BLaER1 (cell line): ENCODE data around the gene ARHGEF3.
"Not testable (repeated sequence)": the region's sequence is repeated elsewhere in the genome, so short reads cannot be mapped to it uniquely, and the experiment has no call there.

Source experiments
- H3K27ac ChIP-seq: shearing (Covaris generic); formaldehyde crosslinking; 2 replicates; pipeline ENCODE4 v1.8.1; 2022
- H3K27me3 ChIP-seq: shearing (Covaris generic); formaldehyde crosslinking; 2 replicates; pipeline ENCODE4 v1.8.1; 2022
- H3K36me3 ChIP-seq: shearing (Covaris generic); formaldehyde crosslinking; 2 replicates; pipeline ENCODE4 v1.8.1; 2022
- H3K4me1 ChIP-seq: shearing (Covaris generic); formaldehyde crosslinking; 2 replicates; pipeline ENCODE4 v1.8.1; 2022
- H3K4me2 ChIP-seq: shearing (Covaris generic); formaldehyde crosslinking; 2 replicates; pipeline ENCODE4 v1.8.1; 2022
- H3K4me3 ChIP-seq: shearing (Covaris generic); formaldehyde crosslinking; 2 replicates; pipeline ENCODE4 v1.8.1; 2022
- H3K9ac ChIP-seq: shearing (Covaris generic); formaldehyde crosslinking; 2 replicates; pipeline ENCODE4 v1.8.1; 2022
- H3K9me3 ChIP-seq: shearing (Covaris generic); formaldehyde crosslinking; 2 replicates; pipeline ENCODE4 v1.8.1; 2022
- H4K20me1 ChIP-seq: shearing (Covaris generic); formaldehyde crosslinking; 2 replicates; pipeline ENCODE4 v1.8.1; 2022
- Cebpa-rat ChIP-seq: shearing (Covaris generic); IDR thresholded peaks from 2 replicates; pipeline ENCODE4 v1.8.1; 2022

ARHGEF3 gene

GRCh38 chr3:56762718-56763117 is 39.0 kb downstream of the ARHGEF3 start:
- Histone ChIP-seq H3K9ac (no peak overlapping the region), H3K9me3 (no peaks in the 10 kb centered on the region), H3K27me3 (no peaks in the 10 kb centered on the region), H3K36me3 (no peaks in the 10 kb centered on the region), H3K4me1 (no peaks in the 10 kb centered on the region), H3K27ac (no peak overlapping the region), H4K20me1 (no peaks in the 10 kb centered on the region), H3K4me2 (no peak overlapping the region), H3K4me3 (no peak overlapping the region)
- TF ChIP-seq Cebpa-rat: no peak

GRCh38 chr3:56761887-56762651 is 39.7 kb downstream of the ARHGEF3 start:
- no peaks in the 10 kb centered on the region for H3K36me3 ChIP-seq

DNA sequence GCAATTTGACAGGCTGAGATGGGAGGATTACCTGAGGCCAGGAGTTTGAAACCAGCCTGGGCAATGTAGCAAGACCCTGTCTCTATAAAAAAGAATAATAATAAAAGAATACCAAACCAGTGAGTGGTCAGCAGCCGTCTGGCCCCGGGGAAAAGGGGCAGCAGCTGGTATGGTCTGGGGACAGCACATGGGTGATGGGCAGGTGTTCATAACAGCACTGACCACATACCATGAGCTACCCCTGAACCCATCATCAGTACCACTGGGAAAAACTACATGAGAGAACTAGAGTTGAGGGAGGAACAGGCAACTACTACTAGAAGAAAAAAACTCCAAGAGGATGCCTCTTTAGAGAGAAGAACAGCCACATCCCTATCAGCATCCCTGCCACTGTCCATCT is 40.7 kb downstream of the ARHGEF3 start:
- H3K36me3 ChIP-seq: no peaks in the 10 kb centered on the region
- no peaks in the 10 kb centered on the region for H3K27me3 ChIP-seq
- no peak overlapping the region for H3K9ac ChIP-seq
- no peak overlapping the region for H3K27ac ChIP-seq
- H3K4me3 ChIP-seq: no peak overlapping the region
- no peaks in the 10 kb centered on the region for H3K9me3 ChIP-seq
- no peak for TF ChIP-seq Cebpa-rat
- peaks cover 5% of the 10 kb centered on the region; the same call in 1 of the 2 replicates for H3K4me1 ChIP-seq
- H3K4me2 ChIP-seq: no peak overlapping the region
- no peaks in the 10 kb centered on the region for H4K20me1 ChIP-seq

More at GRCh38 chr3:56761887-56762651, 39.7 kb downstream of the ARHGEF3 start:
- Histone ChIP-seq H3K27me3 (no peaks in the 10 kb centered on the region), H3K4me2 (no peak overlapping the region), H3K9me3 (no peaks in the 10 kb centered on the region), H3K27ac (no peak overlapping the region), H3K4me3 (no peak overlapping the region), H3K9ac (no peak overlapping the region), H3K4me1 (no peaks in the 10 kb centered on the region), H4K20me1 (no peaks in the 10 kb centered on the region)
- no peak for TF ChIP-seq Cebpa-rat

- no peak overlapping the region for H3K27ac ChIP-seq
- no peaks in the 10 kb centered on the region for H3K27me3 ChIP-seq
- no peaks in the 10 kb centered on the region for H3K36me3 ChIP-seq
- no peaks in the 10 kb centered on the region for H4K20me1 ChIP-seq
- H3K4me2 ChIP-seq: no peak overlapping the region
- no peaks in the 10 kb centered on the region for H3K9me3 ChIP-seq
- no peak for TF ChIP-seq Cebpa-rat
- no peak overlapping the region for H3K4me3 ChIP-seq
- H3K4me1 ChIP-seq: peaks cover 8% of the 10 kb centered on the region; the same call in 1 of the 2 replicates
- no peak overlapping the region for H3K9ac ChIP-seq
Measured at GRCh38 chr3:56759532-56759931, 42.2 kb downstream of the ARHGEF3 start.

DNA sequence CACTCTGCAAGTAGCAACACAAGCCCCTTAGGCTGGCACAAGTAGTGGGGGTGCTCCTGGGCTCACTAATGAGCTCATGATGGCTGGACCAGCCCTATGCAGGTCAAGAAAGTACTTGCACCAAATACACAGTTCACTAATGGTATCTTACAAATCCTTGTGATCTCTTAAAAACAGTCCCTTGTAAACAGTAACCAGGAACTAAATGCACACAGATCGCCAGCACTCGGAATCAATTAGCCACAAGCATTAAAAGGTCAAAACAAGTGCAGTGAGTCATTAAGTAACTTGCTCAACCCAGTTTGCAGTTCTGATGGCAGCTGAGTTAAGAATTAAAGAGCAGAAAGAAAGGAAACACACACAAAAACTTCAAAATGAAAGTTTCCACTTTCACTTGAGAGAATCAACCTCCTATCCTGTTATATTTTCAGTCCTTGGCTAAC is 43.2 kb downstream of the ARHGEF3 start:
- Histone ChIP-seq H3K9me3 (no peaks in the 10 kb centered on the region), H3K4me3 (no peak overlapping the region), H4K20me1 (no peaks in the 10 kb centered on the region), H3K9ac (no peak overlapping the region), H3K4me1 (peaks cover 8% of the 10 kb centered on the region; the same call in 1 of the 2 replicates), H3K36me3 (no peaks in the 10 kb centered on the region), H3K27ac (no peak overlapping the region), H3K4me2 (no peak overlapping the region), H3K27me3 (no peaks in the 10 kb centered on the region)
- TF ChIP-seq Cebpa-rat: no peak

- not testable (repeated sequence) for H3K27ac ChIP-seq, H3K4me3 ChIP-seq, H3K4me2 ChIP-seq, H3K9me3 ChIP-seq, H3K27me3 ChIP-seq, H3K4me1 ChIP-seq, H3K36me3 ChIP-seq, H4K20me1 ChIP-seq, H3K9ac ChIP-seq
Measured at GRCh38 chr3:56758042-56758441, 43.7 kb downstream of the ARHGEF3 start.

- no peak overlapping the region for H3K27ac ChIP-seq
- TF ChIP-seq Cebpa-rat: no peak
- H3K27me3 ChIP-seq: no peaks in the 10 kb centered on the region
- H3K4me3 ChIP-seq: no peak overlapping the region
- no peak overlapping the region for H3K4me2 ChIP-seq
- peaks cover 8% of the 10 kb centered on the region; the same call in 1 of the 2 replicates for H3K4me1 ChIP-seq
- H3K9me3 ChIP-seq: peaks cover 4% of the 10 kb centered on the region; the same call in 1 of the 2 replicates
- no peaks in the 10 kb centered on the region for H4K20me1 ChIP-seq
- H3K9ac ChIP-seq: no peak overlapping the region
- H3K36me3 ChIP-seq: no peaks in the 10 kb centered on the region
Measured at GRCh38 chr3:56754741-56755417, 46.9 kb downstream of the ARHGEF3 start.

- no peak overlapping the region for H3K4me2 ChIP-seq
- TF ChIP-seq Cebpa-rat: no peak
Measured at GRCh38 chr3:56753206-56753820, 48.4 kb downstream of the ARHGEF3 start.

GRCh38 chr3:56751056-56751707 is 50.6 kb downstream of the ARHGEF3 start:
- no peaks in the 10 kb centered on the region for H4K20me1 ChIP-seq
- no peaks in the 10 kb centered on the region for H3K27me3 ChIP-seq
- peaks cover 4% of the 10 kb centered on the region; the same call in 1 of the 2 replicates for H3K4me1 ChIP-seq
- H3K9me3 ChIP-seq: peaks cover 21% of the 10 kb centered on the region; the same call in 1 of the 2 replicates
- H3K9ac ChIP-seq: no peak overlapping the region
- H3K4me3 ChIP-seq: no peak overlapping the region
- TF ChIP-seq Cebpa-rat: no peak
- no peak overlapping the region for H3K4me2 ChIP-seq
- no peaks in the 10 kb centered on the region for H3K36me3 ChIP-seq
- no peak overlapping the region for H3K27ac ChIP-seq

More at GRCh38 chr3:56753206-56753820, 48.4 kb downstream of the ARHGEF3 start:
- no peak overlapping the region for H3K27ac ChIP-seq
- peaks cover 17% of the 10 kb centered on the region; the same call in 1 of the 2 replicates for H3K9me3 ChIP-seq
- H3K9ac ChIP-seq: no peak overlapping the region
- no peaks in the 10 kb centered on the region for H3K27me3 ChIP-seq
- H4K20me1 ChIP-seq: no peaks in the 10 kb centered on the region
- no peak overlapping the region for H3K4me3 ChIP-seq
- H3K36me3 ChIP-seq: no peaks in the 10 kb centered on the region
- H3K4me1 ChIP-seq: peaks cover 8% of the 10 kb centered on the region; the same call in 1 of the 2 replicates
